WTC11 (cell line): ENCODE results near the gene SIK2. TPM values are rescaled to one million over a fixed set of nuclear protein-coding genes. Genes with fewer than 3 reads are reported as not detected.

Experiments used
- ATAC-seq: fragments of 200-7000 bp; cut with Tn5 transposase; 2 replicates; pipeline ENCODE4 v1.10.0; 2021; ENCODE audit warnings: mild to moderate bottlenecking, moderate library complexity
- CTCF ChIA-PET: fragments of 300-600 bp; sonication (Branson Sonifier 250); formaldehyde crosslinking; loops from one replicate; lab custom pipeline; 2021; ENCODE audit warnings: antibody characterized with exemption; lab: Charles Lee
- POLR2A ChIA-PET: fragments of 350-600 bp; sonication (Branson Sonifier 250); formaldehyde crosslinking; loops from one replicate; lab custom pipeline; 2021; ENCODE audit warnings: antibody characterized with exemption; lab: Charles Lee
- DNase-seq: peaks from one replicate; pipeline ENCODE4 v3.0.0; 2021; ENCODE audit warnings: low spot score
- H3K27ac Mint-ChIP-seq: 2 replicates; pipeline ENCODE4 v1.8.0; 2021; ENCODE audit warnings: mixed read lengths
- H3K27me3 Mint-ChIP-seq: 2 replicates; pipeline ENCODE4 v1.8.0; 2021; ENCODE audit warnings: low read depth, mild to moderate bottlenecking, moderate library complexity, mixed read lengths
- H3K36me3 Mint-ChIP-seq: 2 replicates; pipeline ENCODE4 v1.8.0; 2021; ENCODE audit warnings: mixed read lengths
- H3K4me1 Mint-ChIP-seq: 2 replicates; pipeline ENCODE4 v1.8.0; 2022; ENCODE audit warnings: mixed read lengths
- H3K4me3 Mint-ChIP-seq: 2 replicates; pipeline ENCODE4 v1.8.0; 2021; ENCODE audit warnings: mild to moderate bottlenecking, moderate library complexity, mixed read lengths
- H3K9me3 Mint-ChIP-seq: 2 replicates; pipeline ENCODE4 v1.8.0; 2021; ENCODE audit warnings: mixed read lengths
- CREB1 ChIP-seq: sonication (generic); formaldehyde crosslinking; IDR thresholded peaks from 2 replicates; pipeline ENCODE4 v1.8.0; 2023; ENCODE audit warnings: mild to moderate bottlenecking, missing genetic modification reagents
- CREM ChIP-seq: sonication (generic); formaldehyde crosslinking; IDR thresholded peaks from 2 replicates; pipeline ENCODE4 v1.8.1; 2022; ENCODE audit warnings: mild to moderate bottlenecking, missing genetic modification reagents, moderate library complexity
- ELF4 ChIP-seq: sonication (generic); formaldehyde crosslinking; IDR thresholded peaks from 2 replicates; pipeline ENCODE4 v1.8.1; 2022; ENCODE audit warnings: low read depth, mild to moderate bottlenecking, moderate library complexity, missing genetic modification reagents
- FOXK1 ChIP-seq: sonication (generic); formaldehyde crosslinking; IDR thresholded peaks from 2 replicates; pipeline ENCODE4 v1.8.0; 2022; ENCODE audit warnings: mild to moderate bottlenecking, moderate library complexity, missing genetic modification reagents
- NR2C2 ChIP-seq: sonication (generic); formaldehyde crosslinking; IDR thresholded peaks from 2 replicates; pipeline ENCODE4 v1.8.0; 2022; ENCODE audit warnings: mild to moderate bottlenecking, missing genetic modification reagents
- SP1 ChIP-seq: sonication (generic); formaldehyde crosslinking; conservative IDR thresholded peaks from 2 replicates; pipeline ENCODE4 v1.8.1; 2022; ENCODE audit warnings: missing genetic modification reagents
- TCF7 ChIP-seq: sonication (generic); formaldehyde crosslinking; IDR thresholded peaks from 2 replicates; pipeline ENCODE4 v1.8.0; 2022; ENCODE audit warnings: mild to moderate bottlenecking, low read depth, missing genetic modification reagents, moderate library complexity
- total RNA-seq: library from RNA; stranded (reverse); gene quantifications from 3 replicates; pipeline ENCODE4 v1.2.3, GENCODE V29; 2021
- TF ChIP-seq, protein P1 (sequence below): sonication (generic); formaldehyde crosslinking; conservative IDR thresholded peaks from 2 replicates; pipeline ENCODE4 v1.8.1; 2023; ENCODE audit warnings: mild to moderate bottlenecking, low read depth, missing genetic modification reagents, moderate library complexity
- TF ChIP-seq, protein P2 (sequence below): sonication (generic); formaldehyde crosslinking; IDR thresholded peaks from 2 replicates; pipeline ENCODE4 v1.8.0; 2022; ENCODE audit warnings: mild to moderate bottlenecking, missing genetic modification reagents
- TF ChIP-seq, protein P3 (sequence below): sonication (generic); formaldehyde crosslinking; IDR thresholded peaks from 2 replicates; pipeline ENCODE4 v1.8.1; 2022; ENCODE audit warnings: mild to moderate bottlenecking, moderate library complexity, missing genetic modification reagents
- TF ChIP-seq, protein P4 (sequence below): sonication (generic); formaldehyde crosslinking; IDR thresholded peaks from 2 replicates; pipeline ENCODE4 v1.8.1; 2023; ENCODE audit warnings: mild to moderate bottlenecking, missing genetic modification reagents, moderate library complexity
- TF ChIP-seq, protein P5 (sequence below): sonication (generic); formaldehyde crosslinking; IDR thresholded peaks from 2 replicates; pipeline ENCODE4 v1.8.0; 2022; ENCODE audit warnings: mild to moderate bottlenecking, missing genetic modification reagents
- TF ChIP-seq, protein P6 (sequence below): sonication (generic); formaldehyde crosslinking; IDR thresholded peaks from 2 replicates; pipeline ENCODE4 v1.8.0; 2022; ENCODE audit warnings: missing genetic modification reagents

Gene SIK2
- total RNA-seq, 1 experiment from 2014 or later: 7.2 TPM

DNA sequence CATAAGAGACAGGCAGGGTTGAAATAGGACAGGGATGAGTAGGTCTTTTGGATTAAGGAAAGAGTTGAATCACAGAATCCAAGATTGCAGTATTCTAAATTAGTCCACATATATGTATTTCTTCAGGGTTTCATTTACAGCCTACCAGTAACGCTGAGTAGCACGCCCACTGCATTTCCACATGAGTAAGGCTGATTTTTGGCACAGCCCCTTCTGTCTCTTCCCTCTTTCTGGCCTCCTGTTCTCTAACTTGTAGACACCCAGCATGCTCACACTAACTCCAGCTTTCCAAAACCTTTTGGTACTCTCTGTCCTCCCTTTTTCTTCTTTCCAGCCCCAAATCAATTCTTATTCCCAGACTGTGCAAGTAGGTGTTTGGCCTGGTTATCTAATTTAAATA lies 3.7 kb upstream of the SIK2 start (continued):
- TF ChIP-seq, protein P1, sequence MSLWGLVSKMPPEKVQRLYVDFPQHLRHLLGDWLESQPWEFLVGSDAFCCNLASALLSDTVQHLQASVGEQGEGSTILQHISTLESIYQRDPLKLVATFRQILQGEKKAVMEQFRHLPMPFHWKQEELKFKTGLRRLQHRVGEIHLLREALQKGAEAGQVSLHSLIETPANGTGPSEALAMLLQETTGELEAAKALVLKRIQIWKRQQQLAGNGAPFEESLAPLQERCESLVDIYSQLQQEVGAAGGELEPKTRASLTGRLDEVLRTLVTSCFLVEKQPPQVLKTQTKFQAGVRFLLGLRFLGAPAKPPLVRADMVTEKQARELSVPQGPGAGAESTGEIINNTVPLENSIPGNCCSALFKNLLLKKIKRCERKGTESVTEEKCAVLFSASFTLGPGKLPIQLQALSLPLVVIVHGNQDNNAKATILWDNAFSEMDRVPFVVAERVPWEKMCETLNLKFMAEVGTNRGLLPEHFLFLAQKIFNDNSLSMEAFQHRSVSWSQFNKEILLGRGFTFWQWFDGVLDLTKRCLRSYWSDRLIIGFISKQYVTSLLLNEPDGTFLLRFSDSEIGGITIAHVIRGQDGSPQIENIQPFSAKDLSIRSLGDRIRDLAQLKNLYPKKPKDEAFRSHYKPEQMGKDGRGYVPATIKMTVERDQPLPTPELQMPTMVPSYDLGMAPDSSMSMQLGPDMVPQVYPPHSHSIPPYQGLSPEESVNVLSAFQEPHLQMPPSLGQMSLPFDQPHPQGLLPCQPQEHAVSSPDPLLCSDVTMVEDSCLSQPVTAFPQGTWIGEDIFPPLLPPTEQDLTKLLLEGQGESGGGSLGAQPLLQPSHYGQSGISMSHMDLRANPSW (CRISPR knock-in tag): no peak
- no peak for TF ChIP-seq SP1
- TF ChIP-seq, protein P2, sequence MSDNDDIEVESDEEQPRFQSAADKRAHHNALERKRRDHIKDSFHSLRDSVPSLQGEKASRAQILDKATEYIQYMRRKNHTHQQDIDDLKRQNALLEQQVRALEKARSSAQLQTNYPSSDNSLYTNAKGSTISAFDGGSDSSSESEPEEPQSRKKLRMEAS: no peak
- TF ChIP-seq, all 79 proteins: peak for 0

DNA sequence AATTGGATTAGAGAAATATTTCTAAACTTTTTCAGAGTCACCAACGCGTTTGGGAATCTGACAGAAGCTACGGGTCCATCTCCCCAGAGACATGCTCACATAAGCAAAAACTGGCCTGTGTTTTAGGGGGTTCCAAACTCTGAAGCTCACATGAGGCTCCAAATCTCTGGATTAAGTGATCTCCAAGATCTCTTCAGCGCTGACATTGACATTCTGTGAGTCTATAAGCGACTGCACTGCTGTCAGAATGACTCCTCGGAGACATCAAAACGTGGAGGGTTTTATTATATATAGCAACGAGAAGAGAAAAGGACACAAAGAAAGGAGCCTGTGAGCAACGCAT lies 642 bp upstream of the SIK2 start:
- Mint-ChIP-seq H3K27ac (no peak overlapping the region), H3K9me3 (no peaks in the 10 kb centered on the region), H3K36me3 (no peaks in the 10 kb centered on the region), H3K27me3 (peaks cover 24% of the 10 kb centered on the region), H3K4me3 (peak overlapping the region; percentile 73), H3K4me1 (peaks cover 27% of the 10 kb centered on the region)
- DNase-seq (no peak), ATAC-seq (no peak)
- ChIA-PET POLR2A (no interaction called here), CTCF (interaction anchor here (0.6 to 2.4 kb wide), 4 partner anchors 146 to 1154 kb away, joined by 3 to 8 read pairs (median 5); no protein-coding TSS in a partner anchor)
- no peak for TF ChIP-seq CREB1 (CRISPR knock-in tag)
- TF ChIP-seq, protein P3, sequence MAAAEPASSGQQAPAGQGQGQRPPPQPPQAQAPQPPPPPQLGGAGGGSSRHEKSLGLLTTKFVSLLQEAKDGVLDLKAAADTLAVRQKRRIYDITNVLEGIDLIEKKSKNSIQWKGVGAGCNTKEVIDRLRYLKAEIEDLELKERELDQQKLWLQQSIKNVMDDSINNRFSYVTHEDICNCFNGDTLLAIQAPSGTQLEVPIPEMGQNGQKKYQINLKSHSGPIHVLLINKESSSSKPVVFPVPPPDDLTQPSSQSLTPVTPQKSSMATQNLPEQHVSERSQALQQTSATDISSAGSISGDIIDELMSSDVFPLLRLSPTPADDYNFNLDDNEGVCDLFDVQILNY: no peak
- no peak for TF ChIP-seq ELF4 (CRISPR knock-in tag)
- TF ChIP-seq, protein P4, sequence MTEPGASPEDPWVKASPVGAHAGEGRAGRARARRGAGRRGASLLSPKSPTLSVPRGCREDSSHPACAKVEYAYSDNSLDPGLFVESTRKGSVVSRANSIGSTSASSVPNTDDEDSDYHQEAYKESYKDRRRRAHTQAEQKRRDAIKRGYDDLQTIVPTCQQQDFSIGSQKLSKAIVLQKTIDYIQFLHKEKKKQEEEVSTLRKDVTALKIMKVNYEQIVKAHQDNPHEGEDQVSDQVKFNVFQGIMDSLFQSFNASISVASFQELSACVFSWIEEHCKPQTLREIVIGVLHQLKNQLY (CRISPR knock-in tag): no peak
- no peak for TF ChIP-seq CREM (CRISPR knock-in tag)
- TF ChIP-seq, all 79 proteins: peak for 0

DNA sequence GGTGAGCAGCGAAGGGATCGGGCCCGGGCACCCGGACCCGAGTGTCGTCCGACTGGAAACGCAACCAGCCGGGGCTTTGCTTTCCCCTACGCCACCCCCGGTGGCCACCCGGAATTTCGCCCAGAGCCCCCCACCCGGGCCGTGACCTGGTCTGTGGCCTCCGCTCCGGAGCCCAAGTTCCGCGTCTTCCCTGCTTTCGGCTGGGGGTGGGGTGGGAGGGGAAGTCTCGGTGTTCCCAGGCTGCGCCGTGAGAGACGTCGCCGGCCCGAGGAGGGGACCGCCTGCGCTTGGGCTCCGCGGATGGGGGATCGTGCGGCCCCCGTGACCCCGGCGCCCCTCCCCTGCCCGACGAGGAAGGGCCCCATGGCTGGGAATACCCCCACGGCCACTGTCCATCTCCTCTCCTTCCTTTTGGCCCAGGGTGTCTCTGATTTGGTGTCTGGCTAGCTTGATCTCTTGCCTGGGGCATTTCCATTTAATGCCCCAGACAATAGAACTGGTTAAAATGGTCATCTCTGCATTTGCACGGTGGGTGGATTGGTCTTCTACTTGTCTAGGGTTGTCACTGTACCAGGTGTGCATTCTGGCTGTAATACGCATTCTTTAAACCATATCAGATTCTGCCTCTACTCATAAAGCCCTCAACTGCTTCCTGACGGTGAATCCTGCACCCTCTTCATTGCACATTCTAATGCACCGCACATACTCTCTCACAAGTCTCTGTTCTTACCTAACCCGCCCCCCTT lies 789 bp downstream of the SIK2 start:
- POLR2A ChIA-PET: interaction anchor here (0.7 to 0.9 kb wide), 2 partner anchors 90 to 163 kb away, joined by 3 read pairs; partner anchors contain the start of gene PPP2R1B
- peaks cover 24% of the 10 kb centered on the region for H3K27me3 Mint-ChIP-seq
- no peaks in the 10 kb centered on the region for H3K9me3 Mint-ChIP-seq
- H3K36me3 Mint-ChIP-seq: no peaks in the 10 kb centered on the region
- CTCF ChIA-PET: interaction anchor here (0.8 to 2.4 kb wide), 7 partner anchors 148 to 268 kb away, joined by 3 to 8 read pairs (median 4); partner anchors contain the start of gene PPP2R1B
- peaks cover 27% of the 10 kb centered on the region for H3K4me1 Mint-ChIP-seq
- DNase-seq (peak; percentile 50), ATAC-seq (peak; percentile 1; the same call in 1 of the 2 replicates)
- H3K4me3 Mint-ChIP-seq: peak overlapping the region; percentile 86
- TF ChIP-seq FOXK1 (CRISPR knock-in tag) (no peak), TCF7 (CRISPR knock-in tag) (0 out of 2 replicates have a peak, but pooled peaks have one; percentile 14), NR2C2 (CRISPR knock-in tag) (no peak), SP1 (peak; percentile 14; the same call in 1 of the 2 replicates)
- TF ChIP-seq, protein P5, sequence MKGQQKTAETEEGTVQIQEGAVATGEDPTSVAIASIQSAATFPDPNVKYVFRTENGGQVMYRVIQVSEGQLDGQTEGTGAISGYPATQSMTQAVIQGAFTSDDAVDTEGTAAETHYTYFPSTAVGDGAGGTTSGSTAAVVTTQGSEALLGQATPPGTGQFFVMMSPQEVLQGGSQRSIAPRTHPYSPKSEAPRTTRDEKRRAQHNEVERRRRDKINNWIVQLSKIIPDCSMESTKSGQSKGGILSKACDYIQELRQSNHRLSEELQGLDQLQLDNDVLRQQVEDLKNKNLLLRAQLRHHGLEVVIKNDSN (CRISPR knock-in tag): no peak
- TF ChIP-seq, protein P6, sequence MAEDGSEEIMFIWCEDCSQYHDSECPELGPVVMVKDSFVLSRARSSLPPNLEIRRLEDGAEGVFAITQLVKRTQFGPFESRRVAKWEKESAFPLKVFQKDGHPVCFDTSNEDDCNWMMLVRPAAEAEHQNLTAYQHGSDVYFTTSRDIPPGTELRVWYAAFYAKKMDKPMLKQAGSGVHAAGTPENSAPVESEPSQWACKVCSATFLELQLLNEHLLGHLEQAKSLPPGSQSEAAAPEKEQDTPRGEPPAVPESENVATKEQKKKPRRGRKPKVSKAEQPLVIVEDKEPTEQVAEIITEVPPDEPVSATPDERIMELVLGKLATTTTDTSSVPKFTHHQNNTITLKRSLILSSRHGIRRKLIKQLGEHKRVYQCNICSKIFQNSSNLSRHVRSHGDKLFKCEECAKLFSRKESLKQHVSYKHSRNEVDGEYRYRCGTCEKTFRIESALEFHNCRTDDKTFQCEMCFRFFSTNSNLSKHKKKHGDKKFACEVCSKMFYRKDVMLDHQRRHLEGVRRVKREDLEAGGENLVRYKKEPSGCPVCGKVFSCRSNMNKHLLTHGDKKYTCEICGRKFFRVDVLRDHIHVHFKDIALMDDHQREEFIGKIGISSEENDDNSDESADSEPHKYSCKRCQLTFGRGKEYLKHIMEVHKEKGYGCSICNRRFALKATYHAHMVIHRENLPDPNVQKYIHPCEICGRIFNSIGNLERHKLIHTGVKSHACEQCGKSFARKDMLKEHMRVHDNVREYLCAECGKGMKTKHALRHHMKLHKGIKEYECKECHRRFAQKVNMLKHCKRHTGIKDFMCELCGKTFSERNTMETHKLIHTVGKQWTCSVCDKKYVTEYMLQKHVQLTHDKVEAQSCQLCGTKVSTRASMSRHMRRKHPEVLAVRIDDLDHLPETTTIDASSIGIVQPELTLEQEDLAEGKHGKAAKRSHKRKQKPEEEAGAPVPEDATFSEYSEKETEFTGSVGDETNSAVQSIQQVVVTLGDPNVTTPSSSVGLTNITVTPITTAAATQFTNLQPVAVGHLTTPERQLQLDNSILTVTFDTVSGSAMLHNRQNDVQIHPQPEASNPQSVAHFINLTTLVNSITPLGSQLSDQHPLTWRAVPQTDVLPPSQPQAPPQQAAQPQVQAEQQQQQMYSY (CRISPR knock-in tag): peak; percentile 61; the same call in 1 of the 2 replicates
- H3K27ac Mint-ChIP-seq: peak overlapping the region; percentile 76
